Tibial nerve (tissue), 4 donors: ENCODE results near the gene SUOX.

ENCODE experiments used
- EP300 ChIP-seq, 2 donors: sonication (generic); formaldehyde crosslinking; IDR thresholded peaks; one replicate each; pipeline ENCODE4 v1.6.1; 2017; ENCODE audit warnings: antibody characterized with exemption in 2 of 2, mild to moderate bottlenecking in 1 of 2
- POLR2A ChIP-seq, 2 donors: fragments of 450-650 bp; IDR thresholded peaks; one replicate each; pipeline ENCODE4 v1.6.1; 2017; ENCODE audit warnings: antibody characterized with exemption in 2 of 2, mild to moderate bottlenecking in 2 of 2, moderate library complexity in 2 of 2
- TF ChIP-seq, protein P1 (sequence below), 5 experiments: fragments of 200-600 bp in 3 of 5; fragments of 450-650 bp in 2 of 5; sonication (generic) in 3 of 5; IDR thresholded peaks; one replicate each; pipeline ENCODE4 v1.5.1; 2016 to 2019; ENCODE audit warnings: antibody characterized with exemption in 5 of 5, mild to moderate bottlenecking in 3 of 5, moderate library complexity in 2 of 5

DNA sequence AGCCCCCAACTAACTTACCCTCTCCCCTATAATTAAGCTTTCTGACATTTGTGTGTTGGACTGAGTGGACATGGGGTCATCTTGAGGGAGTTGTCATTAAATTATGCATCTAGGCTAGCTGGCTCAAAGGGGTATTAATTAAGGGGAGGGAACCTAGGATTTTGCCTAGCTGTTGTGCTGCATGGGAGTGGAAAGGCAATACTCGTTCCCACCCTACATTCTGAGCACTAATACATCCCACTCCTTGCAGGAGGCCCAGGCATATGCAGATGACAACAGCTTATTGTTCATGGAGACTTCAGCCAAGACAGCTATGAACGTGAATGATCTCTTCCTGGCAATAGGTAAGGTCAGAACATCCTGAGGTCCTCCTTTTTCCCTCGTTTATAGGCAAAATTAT, 6.0 kb upstream of the SUOX start:
- TF ChIP-seq, protein P1, sequence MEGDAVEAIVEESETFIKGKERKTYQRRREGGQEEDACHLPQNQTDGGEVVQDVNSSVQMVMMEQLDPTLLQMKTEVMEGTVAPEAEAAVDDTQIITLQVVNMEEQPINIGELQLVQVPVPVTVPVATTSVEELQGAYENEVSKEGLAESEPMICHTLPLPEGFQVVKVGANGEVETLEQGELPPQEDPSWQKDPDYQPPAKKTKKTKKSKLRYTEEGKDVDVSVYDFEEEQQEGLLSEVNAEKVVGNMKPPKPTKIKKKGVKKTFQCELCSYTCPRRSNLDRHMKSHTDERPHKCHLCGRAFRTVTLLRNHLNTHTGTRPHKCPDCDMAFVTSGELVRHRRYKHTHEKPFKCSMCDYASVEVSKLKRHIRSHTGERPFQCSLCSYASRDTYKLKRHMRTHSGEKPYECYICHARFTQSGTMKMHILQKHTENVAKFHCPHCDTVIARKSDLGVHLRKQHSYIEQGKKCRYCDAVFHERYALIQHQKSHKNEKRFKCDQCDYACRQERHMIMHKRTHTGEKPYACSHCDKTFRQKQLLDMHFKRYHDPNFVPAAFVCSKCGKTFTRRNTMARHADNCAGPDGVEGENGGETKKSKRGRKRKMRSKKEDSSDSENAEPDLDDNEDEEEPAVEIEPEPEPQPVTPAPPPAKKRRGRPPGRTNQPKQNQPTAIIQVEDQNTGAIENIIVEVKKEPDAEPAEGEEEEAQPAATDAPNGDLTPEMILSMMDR (IDR thresholded peaks at IDR 0.05): no peak
- TF ChIP-seq POLR2A (IDR thresholded peaks at IDR 0.05) (no peak), EP300 (IDR thresholded peaks at IDR 0.05) (no peak)
